ENCODE measurements around the gene PCP2.

GRCh38 chr19:7605490-7606222, 27.9 kb downstream of the PCP2 start:
- no peak for TF ChIP-seq CTCF (IDR thresholded peaks at IDR 0.05)
- no peak for TF ChIP-seq POLR2AphosphoS2 (conservative IDR thresholded peaks at IDR 0.05; ENCODE audit: low read length)
- no peak for TF ChIP-seq ESRRA (IDR thresholded peaks at IDR 0.05; ENCODE audit: borderline replicate concordance, low read length)
- TF ChIP-seq MAX (IDR thresholded peaks at IDR 0.05), result no peak
- no peak for TF ChIP-seq CEBPB (IDR thresholded peaks at IDR 0.05)
- no peak for TF ChIP-seq REST (IDR thresholded peaks at IDR 0.05)
- no peak for TF ChIP-seq EHF (CRISPR knock-in tag; IDR thresholded peaks at IDR 0.05)
- TF ChIP-seq NFE2L2 (conservative IDR thresholded peaks at IDR 0.05; ENCODE audit: low read length), result no peak
- no peak for TF ChIP-seq POLR2A (IDR thresholded peaks at IDR 0.05; ENCODE audit: low read length)
- no peak for TF ChIP-seq HOXA7 (CRISPR knock-in tag; IDR thresholded peaks at IDR 0.05)
- no peak for TF ChIP-seq MAZ (IDR thresholded peaks at IDR 0.05; ENCODE audit: borderline replicate concordance, low read depth, low read length)
- TF ChIP-seq EP300 (IDR thresholded peaks at IDR 0.05), result no peak

Measured in A549 (cell line).